GM18951 (cell line): ENCODE data around the gene FSTL5.

ENCODE experiments used
- POLR2A ChIP-seq: IDR thresholded peaks from 4 replicates; pipeline ENCODE4 v1.6.1; 2011; ENCODE audit warnings: mild to moderate bottlenecking; ENCODE audit not compliant: insufficient read length, insufficient read depth; ENCODE audit errors: extremely low read depth
- in situ Hi-C: fragments of 300-500 bp; cut with MboI; formaldehyde crosslinking; loops from one replicate; pipeline ENCODE4 v1.12.0; 2022; ENCODE audit warnings: low sequenced_read_pairs, mixed read lengths, inconsistent platforms; ENCODE audit not compliant: unreplicated experiment

The FSTL5 gene

GRCh38 chr4:161650812-161651211 lies 513.0 kb downstream of the FSTL5 start:
- in situ Hi-C loops = no loop called here
- TF ChIP-seq POLR2A = no peak

- in situ Hi-C loops = no loop called here
- no peak for TF ChIP-seq POLR2A
These were observed 516.0 kb downstream of the FSTL5 start for GRCh38 chr4:161647757-161648156.

- in situ Hi-C loops = no loop called here
- no peak for TF ChIP-seq POLR2A
These were observed 521.1 kb downstream of the FSTL5 start for GRCh38 chr4:161642708-161643107.

GRCh38 chr4:161629694-161630441 lies 533.9 kb downstream of the FSTL5 start:
- TF ChIP-seq POLR2A = no peak
- in situ Hi-C loops = no loop called here

- no peak for TF ChIP-seq POLR2A
- in situ Hi-C loops = no loop called here
These were observed 559.1 kb downstream of the FSTL5 start for GRCh38 chr4:161604516-161605300.

GRCh38 chr4:161601011-161601410 lies 562.8 kb downstream of the FSTL5 start:
- no peak for TF ChIP-seq POLR2A
- in situ Hi-C loops = no loop called here

GRCh38 chr4:161595230-161595771 lies 568.5 kb downstream of the FSTL5 start:
- in situ Hi-C loops = no loop called here

GRCh38 chr4:161585011-161585410 lies 578.8 kb downstream of the FSTL5 start:
- in situ Hi-C loops = no loop called here
- no peak for TF ChIP-seq POLR2A

More at GRCh38 chr4:161595230-161595771, 568.5 kb downstream of the FSTL5 start:
- no peak for TF ChIP-seq POLR2A

GRCh38 chr4:161583549-161583948 lies 580.3 kb downstream of the FSTL5 start:
- in situ Hi-C loops = no loop called here
- TF ChIP-seq POLR2A = no peak

GRCh38 chr4:161581262-161582230 lies 582.3 kb downstream of the FSTL5 start:
- TF ChIP-seq POLR2A = no peak
- in situ Hi-C loops = no loop called here

GRCh38 chr4:161577579-161578301 lies 586.1 kb downstream of the FSTL5 start:
- TF ChIP-seq POLR2A = no peak
- in situ Hi-C loops = no loop called here

GRCh38 chr4:161573836-161574235 lies 590.0 kb downstream of the FSTL5 start:
- no peak for TF ChIP-seq POLR2A

More at GRCh38 chr4:161573836-161574235, 590.0 kb downstream of the FSTL5 start:
- in situ Hi-C loops = no loop called here
